Fibroblast of mammary gland (primary cell): ENCODE data around the gene TFB1M.
A peak's percentile ranks its signal among the peaks of the same experiment; 100 is the strongest.

Experiments used
- DNase-seq: peaks from one replicate; pipeline ENCODE4 v3.0.0-alpha.2; 2010; ENCODE audit warnings: low read depth
- H3K4me3 ChIP-seq: 2 replicates; pipeline ENCODE4 v1.5.1; 2011; ENCODE audit warnings: low read depth, mild to moderate bottlenecking, low read length, moderate library complexity; ENCODE audit not compliant: control insufficient read depth
- TF ChIP-seq, protein P1 (sequence below): conservative IDR thresholded peaks from 2 replicates; pipeline ENCODE4 v1.5.1; 2011; ENCODE audit warnings: low read depth, low read length, inconsistent platforms; ENCODE audit not compliant: control insufficient read depth, insufficient read depth

TFB1M gene

DNA sequence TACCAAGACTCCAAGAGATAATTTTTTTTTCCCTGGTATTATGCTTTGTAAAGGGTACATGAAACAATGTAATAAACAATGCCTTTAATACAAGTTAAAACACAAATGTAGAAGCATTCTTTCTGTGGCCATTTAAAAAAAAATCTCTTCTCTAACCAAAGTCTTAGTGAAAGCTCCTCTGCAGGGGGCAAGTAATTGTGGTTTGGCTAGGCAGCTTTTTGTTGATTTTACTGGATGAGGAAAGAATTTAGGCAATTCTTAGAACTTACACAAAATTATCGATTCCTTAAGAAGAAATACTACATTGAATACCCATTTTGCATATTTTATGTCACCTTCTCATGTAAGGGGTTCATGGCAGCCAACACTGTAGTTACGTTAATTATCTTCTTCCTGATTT, 12.4 kb downstream of the TFB1M start:
- DNase-seq: peak; percentile 37
- TF ChIP-seq, protein P1, sequence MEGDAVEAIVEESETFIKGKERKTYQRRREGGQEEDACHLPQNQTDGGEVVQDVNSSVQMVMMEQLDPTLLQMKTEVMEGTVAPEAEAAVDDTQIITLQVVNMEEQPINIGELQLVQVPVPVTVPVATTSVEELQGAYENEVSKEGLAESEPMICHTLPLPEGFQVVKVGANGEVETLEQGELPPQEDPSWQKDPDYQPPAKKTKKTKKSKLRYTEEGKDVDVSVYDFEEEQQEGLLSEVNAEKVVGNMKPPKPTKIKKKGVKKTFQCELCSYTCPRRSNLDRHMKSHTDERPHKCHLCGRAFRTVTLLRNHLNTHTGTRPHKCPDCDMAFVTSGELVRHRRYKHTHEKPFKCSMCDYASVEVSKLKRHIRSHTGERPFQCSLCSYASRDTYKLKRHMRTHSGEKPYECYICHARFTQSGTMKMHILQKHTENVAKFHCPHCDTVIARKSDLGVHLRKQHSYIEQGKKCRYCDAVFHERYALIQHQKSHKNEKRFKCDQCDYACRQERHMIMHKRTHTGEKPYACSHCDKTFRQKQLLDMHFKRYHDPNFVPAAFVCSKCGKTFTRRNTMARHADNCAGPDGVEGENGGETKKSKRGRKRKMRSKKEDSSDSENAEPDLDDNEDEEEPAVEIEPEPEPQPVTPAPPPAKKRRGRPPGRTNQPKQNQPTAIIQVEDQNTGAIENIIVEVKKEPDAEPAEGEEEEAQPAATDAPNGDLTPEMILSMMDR: no peak
- H3K4me3 ChIP-seq: no peak overlapping the region

DNA sequence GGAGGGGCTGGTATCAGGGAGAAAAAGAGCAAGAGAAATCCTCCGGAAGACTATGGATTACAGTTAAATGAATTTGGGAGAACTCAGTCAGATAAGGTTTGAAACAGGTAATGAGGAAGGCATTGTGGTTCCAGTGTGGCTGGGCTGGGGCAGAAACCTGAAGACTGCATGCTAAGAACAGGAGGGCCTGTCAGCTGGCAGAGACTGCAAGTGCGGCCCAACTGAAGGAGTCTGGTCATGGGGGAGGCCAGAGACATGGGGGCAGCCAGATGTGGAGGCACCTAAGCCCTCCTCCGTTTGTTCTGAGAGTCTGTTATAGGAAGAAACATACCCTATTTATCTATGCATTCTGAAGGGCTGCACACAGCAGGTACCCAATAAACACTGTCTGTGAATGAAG, 16.6 kb downstream of the TFB1M start:
- no peak overlapping the region for H3K4me3 ChIP-seq
- DNase-seq: no peak
- TF ChIP-seq, protein P1: no peak

DNA sequence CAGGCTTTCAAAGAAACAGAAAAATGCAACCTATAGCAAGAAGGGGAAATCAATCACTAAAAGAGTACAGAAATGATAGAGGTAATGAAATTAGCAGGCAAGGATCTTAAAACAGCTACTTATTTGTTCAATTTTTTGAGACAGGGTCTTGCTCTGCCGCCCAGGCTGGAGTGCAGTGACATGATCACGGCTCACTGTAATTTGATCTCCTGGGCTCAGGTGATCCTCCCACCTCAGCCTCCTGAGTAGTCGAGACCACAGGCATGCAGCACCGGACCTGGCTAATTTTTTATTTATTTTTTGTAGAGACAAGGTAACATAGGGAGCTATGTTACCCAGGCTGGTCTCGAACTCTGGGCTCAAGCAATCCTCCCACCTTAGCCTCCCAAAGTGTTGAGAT, 21.6 kb downstream of the TFB1M start:
- DNase-seq: no peak
- TF ChIP-seq, protein P1: no peak
- no peak overlapping the region for H3K4me3 ChIP-seq

DNA sequence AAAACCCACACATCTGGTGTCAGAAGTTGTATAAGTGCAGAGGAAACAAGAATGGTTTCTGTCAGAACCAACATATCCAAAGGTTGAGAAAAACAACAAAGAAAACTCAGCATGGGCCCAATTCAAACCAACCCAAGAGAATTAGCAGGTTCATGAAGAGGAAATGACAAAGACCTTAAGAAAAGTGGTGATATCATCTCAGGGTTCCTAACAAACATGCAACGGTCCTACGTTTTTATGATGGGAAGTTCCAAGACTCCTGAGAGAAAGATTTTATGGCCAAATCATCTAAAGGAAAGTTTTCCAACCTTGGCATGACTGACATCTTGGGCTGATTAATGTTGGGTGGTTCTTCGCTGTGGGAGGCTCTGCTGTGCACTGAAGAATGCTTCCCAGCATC, 23.0 kb downstream of the TFB1M start:
- DNase-seq: no peak
- H3K4me3 ChIP-seq: no peak overlapping the region
- TF ChIP-seq, protein P1: no peak

DNA sequence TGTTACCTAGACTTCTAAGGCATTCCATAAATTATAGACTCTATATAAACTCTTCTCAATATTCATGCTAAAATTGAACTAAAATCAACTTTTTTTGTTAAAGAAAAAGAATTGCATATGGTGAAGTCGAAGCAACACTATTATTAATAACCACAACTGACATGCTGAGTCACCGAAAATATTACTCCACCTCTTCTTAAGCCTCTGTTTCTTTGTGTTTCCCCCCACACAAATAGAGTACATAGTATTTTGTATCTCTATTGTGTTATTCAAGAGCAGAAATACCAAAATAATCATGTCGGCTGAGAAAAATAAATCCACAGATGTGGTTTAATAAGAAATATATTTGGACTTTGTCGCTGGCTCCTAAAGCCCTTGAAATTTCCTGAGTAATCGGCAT, 23.8 kb downstream of the TFB1M start:
- no peak for DNase-seq
- no peak overlapping the region for H3K4me3 ChIP-seq
- TF ChIP-seq, protein P1: no peak

DNA sequence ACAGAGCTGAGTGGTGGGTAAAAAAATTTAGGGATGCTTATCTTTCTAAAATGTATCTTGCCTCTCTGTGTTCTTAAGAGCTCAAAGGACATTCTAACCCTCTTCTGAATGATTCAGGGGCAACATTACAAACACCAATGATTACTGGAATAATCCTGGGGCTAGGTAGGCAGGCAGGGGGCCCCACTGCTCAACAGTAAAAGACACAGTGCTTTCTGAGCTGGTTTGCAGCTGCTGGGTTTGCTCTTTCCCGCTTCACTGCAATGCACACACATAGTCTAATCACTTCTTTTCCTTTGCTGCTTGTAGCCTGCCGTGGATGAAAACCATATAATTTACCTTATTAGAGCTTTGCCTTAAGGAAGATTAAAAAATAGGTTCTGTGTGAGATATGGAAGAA, 26.5 kb downstream of the TFB1M start:
- DNase-seq: no peak
- TF ChIP-seq, protein P1: no peak

DNA sequence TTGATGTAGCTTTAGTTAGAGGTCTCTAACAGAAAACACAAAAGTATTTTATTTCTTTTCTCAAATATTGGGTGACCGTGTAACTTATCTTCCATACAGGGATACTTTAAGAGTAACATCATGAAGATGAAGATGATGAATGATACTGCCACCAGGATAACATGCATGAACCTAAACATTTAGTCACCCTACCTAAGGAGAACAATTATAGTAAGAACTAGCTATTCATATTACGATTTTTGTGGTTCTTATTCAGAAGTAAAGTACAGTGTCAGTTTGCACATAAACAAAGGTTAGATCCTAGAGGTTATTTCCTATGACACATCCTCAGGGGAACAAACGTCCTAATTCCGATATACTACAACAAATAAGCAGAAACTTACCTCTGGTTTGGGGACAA, 29.5 kb downstream of the TFB1M start:
- no peak overlapping the region for H3K4me3 ChIP-seq
- TF ChIP-seq, protein P1: no peak
- DNase-seq: no peak

More for the DNA sequence above, 26.5 kb downstream of the TFB1M start:
- no peak overlapping the region for H3K4me3 ChIP-seq
